HEK293 (cell line): ENCODE measurements around the gene CACTIN.

Source experiments
- INSM2 ChIP-seq: fragments of 450-650 bp; formaldehyde crosslinking; IDR thresholded peaks from 2 replicates; pipeline ENCODE4 v1.5.1; 2016; ENCODE audit warnings: missing biosample characterization, missing genetic modification characterization
- MEIS1 ChIP-seq: sonication (generic); formaldehyde crosslinking; IDR thresholded peaks from 2 replicates; pipeline ENCODE4 v1.8.1; 2022; ENCODE audit warnings: missing genetic modification reagents, mild to moderate bottlenecking, borderline replicate concordance
- PBX3 ChIP-seq: sonication (generic); formaldehyde crosslinking; IDR thresholded peaks from 2 replicates; pipeline ENCODE4 v1.8.1; 2022; ENCODE audit warnings: mild to moderate bottlenecking, moderate library complexity, missing genetic modification reagents
- WT1 ChIP-seq: fragments of 450-650 bp; formaldehyde crosslinking; IDR thresholded peaks from 2 replicates; pipeline ENCODE4 v1.5.1; 2016; ENCODE audit warnings: missing biosample characterization, missing genetic modification characterization
- ZBTB1 ChIP-seq: fragments of 450-650 bp; formaldehyde crosslinking; IDR thresholded peaks from 2 replicates; pipeline ENCODE4 v1.5.1; 2016; ENCODE audit warnings: missing biosample characterization, missing genetic modification characterization
- ZNF140 ChIP-seq: fragments of 450-650 bp; formaldehyde crosslinking; IDR thresholded peaks from 2 replicates; pipeline ENCODE4 v1.5.1; 2016; ENCODE audit warnings: missing biosample characterization, missing genetic modification characterization
- ZNF350 ChIP-seq: fragments of 450-650 bp; formaldehyde crosslinking; IDR thresholded peaks from 2 replicates; pipeline ENCODE4 v1.5.0; 2017; ENCODE audit warnings: missing biosample characterization, mild to moderate bottlenecking, missing genetic modification characterization
- ZNF521 ChIP-seq: fragments of 450-650 bp; formaldehyde crosslinking; IDR thresholded peaks from 2 replicates; pipeline ENCODE4 v1.5.1; 2017; ENCODE audit warnings: missing biosample characterization, mild to moderate bottlenecking, missing genetic modification characterization
- ZNF558 ChIP-seq: fragments of 450-650 bp; formaldehyde crosslinking; IDR thresholded peaks from 2 replicates; pipeline ENCODE4 v1.5.1; 2016; ENCODE audit warnings: missing biosample characterization, missing genetic modification characterization
- ZNF792 ChIP-seq: fragments of 450-650 bp; formaldehyde crosslinking; IDR thresholded peaks from 2 replicates; pipeline ENCODE4 v1.5.1; 2016; ENCODE audit warnings: missing biosample characterization, missing genetic modification characterization
- ZNF830 ChIP-seq: fragments of 450-650 bp; IDR thresholded peaks from 2 replicates; pipeline ENCODE4 v1.5.0; 2018; ENCODE audit warnings: missing biosample characterization, missing genetic modification characterization, low read depth, mild to moderate bottlenecking, moderate library complexity
- TF ChIP-seq, protein P1 (sequence below): fragments of 450-650 bp; formaldehyde crosslinking; IDR thresholded peaks from 2 replicates; pipeline ENCODE4 v1.5.1; 2016; ENCODE audit warnings: missing biosample characterization, missing genetic modification characterization
- TF ChIP-seq, protein P2 (sequence below): fragments of 450-650 bp; formaldehyde crosslinking; IDR thresholded peaks from 2 replicates; pipeline ENCODE4 v1.5.1; 2016; ENCODE audit warnings: missing biosample characterization, missing genetic modification characterization

DNA sequence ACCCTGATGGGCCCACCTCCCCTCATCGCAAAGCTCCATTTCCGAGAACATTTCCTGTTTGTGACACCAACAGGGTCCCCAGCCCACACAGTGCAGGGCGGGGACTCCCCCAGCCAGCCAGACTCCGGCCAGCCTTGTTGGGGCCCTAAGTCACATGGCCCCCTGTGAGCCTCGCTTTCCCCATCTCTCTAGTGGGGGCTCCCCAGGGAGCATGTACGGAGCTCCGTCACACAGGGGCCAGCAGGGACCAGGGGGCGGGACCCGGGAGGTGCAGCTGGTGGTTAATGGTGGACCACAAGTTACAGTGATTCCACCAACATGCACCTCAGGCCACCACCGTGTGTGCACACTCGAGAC lies 21.6 kb downstream of the CACTIN start:
- TF ChIP-seq ZNF521: no peak
- TF ChIP-seq, protein P1, sequence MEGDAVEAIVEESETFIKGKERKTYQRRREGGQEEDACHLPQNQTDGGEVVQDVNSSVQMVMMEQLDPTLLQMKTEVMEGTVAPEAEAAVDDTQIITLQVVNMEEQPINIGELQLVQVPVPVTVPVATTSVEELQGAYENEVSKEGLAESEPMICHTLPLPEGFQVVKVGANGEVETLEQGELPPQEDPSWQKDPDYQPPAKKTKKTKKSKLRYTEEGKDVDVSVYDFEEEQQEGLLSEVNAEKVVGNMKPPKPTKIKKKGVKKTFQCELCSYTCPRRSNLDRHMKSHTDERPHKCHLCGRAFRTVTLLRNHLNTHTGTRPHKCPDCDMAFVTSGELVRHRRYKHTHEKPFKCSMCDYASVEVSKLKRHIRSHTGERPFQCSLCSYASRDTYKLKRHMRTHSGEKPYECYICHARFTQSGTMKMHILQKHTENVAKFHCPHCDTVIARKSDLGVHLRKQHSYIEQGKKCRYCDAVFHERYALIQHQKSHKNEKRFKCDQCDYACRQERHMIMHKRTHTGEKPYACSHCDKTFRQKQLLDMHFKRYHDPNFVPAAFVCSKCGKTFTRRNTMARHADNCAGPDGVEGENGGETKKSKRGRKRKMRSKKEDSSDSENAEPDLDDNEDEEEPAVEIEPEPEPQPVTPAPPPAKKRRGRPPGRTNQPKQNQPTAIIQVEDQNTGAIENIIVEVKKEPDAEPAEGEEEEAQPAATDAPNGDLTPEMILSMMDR (tag by site-specific recombination): no peak
- no peak for TF ChIP-seq ZBTB1 (tag by site-specific recombination)
- TF ChIP-seq ZNF140 (tag by site-specific recombination): no peak
- TF ChIP-seq MEIS1 (CRISPR knock-in tag): no peak
- TF ChIP-seq WT1 (tag by site-specific recombination): no peak
- no peak for TF ChIP-seq ZNF792
- no peak for TF ChIP-seq PBX3 (CRISPR knock-in tag)
- no peak for TF ChIP-seq INSM2 (tag by site-specific recombination)
- TF ChIP-seq, protein P2, sequence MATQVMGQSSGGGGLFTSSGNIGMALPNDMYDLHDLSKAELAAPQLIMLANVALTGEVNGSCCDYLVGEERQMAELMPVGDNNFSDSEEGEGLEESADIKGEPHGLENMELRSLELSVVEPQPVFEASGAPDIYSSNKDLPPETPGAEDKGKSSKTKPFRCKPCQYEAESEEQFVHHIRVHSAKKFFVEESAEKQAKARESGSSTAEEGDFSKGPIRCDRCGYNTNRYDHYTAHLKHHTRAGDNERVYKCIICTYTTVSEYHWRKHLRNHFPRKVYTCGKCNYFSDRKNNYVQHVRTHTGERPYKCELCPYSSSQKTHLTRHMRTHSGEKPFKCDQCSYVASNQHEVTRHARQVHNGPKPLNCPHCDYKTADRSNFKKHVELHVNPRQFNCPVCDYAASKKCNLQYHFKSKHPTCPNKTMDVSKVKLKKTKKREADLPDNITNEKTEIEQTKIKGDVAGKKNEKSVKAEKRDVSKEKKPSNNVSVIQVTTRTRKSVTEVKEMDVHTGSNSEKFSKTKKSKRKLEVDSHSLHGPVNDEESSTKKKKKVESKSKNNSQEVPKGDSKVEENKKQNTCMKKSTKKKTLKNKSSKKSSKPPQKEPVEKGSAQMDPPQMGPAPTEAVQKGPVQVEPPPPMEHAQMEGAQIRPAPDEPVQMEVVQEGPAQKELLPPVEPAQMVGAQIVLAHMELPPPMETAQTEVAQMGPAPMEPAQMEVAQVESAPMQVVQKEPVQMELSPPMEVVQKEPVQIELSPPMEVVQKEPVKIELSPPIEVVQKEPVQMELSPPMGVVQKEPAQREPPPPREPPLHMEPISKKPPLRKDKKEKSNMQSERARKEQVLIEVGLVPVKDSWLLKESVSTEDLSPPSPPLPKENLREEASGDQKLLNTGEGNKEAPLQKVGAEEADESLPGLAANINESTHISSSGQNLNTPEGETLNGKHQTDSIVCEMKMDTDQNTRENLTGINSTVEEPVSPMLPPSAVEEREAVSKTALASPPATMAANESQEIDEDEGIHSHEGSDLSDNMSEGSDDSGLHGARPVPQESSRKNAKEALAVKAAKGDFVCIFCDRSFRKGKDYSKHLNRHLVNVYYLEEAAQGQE (tag by site-specific recombination): no peak
- TF ChIP-seq ZNF830 (tag by site-specific recombination): no peak
- TF ChIP-seq ZNF558 (tag by site-specific recombination): no peak
- TF ChIP-seq ZNF350 (tag by site-specific recombination): no peak
